Progenitor cell of endocrine pancreas (in vitro differentiated cells): Measurements from ENCODE around the gene XRN1. TPM values are rescaled to one million over a fixed set of nuclear protein-coding genes. Genes with fewer than 3 reads are reported as not detected.

ENCODE experiments used
- DNase-seq: peaks from one replicate; pipeline ENCODE4 v3.0.0; 2021; ENCODE audit warnings: low spot score; ENCODE audit not compliant: unreplicated experiment
- H3K27ac Mint-ChIP-seq: 2 replicates; pipeline ENCODE4 v1.8.0; 2021; ENCODE audit warnings: mild to moderate bottlenecking, moderate library complexity, mixed read lengths
- H3K27me3 Mint-ChIP-seq: 2 replicates; pipeline ENCODE4 v1.8.0; 2021; ENCODE audit warnings: mixed read lengths
- H3K36me3 Mint-ChIP-seq: 2 replicates; pipeline ENCODE4 v1.8.0; 2022; ENCODE audit warnings: mixed read lengths; ENCODE audit not compliant: insufficient read depth
- H3K4me1 Mint-ChIP-seq: 2 replicates; pipeline ENCODE4 v1.8.0; 2021; ENCODE audit warnings: low read depth, mixed read lengths
- H3K4me3 Mint-ChIP-seq: 2 replicates; pipeline ENCODE4 v1.8.0; 2021; ENCODE audit warnings: low read depth, mild to moderate bottlenecking, moderate library complexity, mixed read lengths
- H3K9me3 Mint-ChIP-seq: 2 replicates; pipeline ENCODE4 v1.8.0; 2021; ENCODE audit warnings: low read depth, mixed read lengths
- CTCF ChIP-seq: fragments of 200-600 bp; sonication (generic); IDR thresholded peaks from one replicate; pipeline ENCODE4 v1.5.0; 2021; ENCODE audit warnings: antibody characterized with exemption, mild to moderate bottlenecking; ENCODE audit not compliant: unreplicated experiment
- total RNA-seq: library from RNA; stranded (reverse); gene quantifications from 2 replicates; pipeline ENCODE4 v1.2.1, GENCODE V29; 2021

The XRN1 gene
- total RNA-seq, 1 donor from 2014 or later, result 26.9 TPM

GRCh38 chr3:142296507-142296906, 151.3 kb downstream of the XRN1 start:
- TF ChIP-seq CTCF, result no peak
- Mint-ChIP-seq H3K4me3 (no peak overlapping the region), H3K27ac (no peak overlapping the region), H3K36me3 (peaks cover 3% of the 10 kb centered on the region), H3K27me3 (no peaks in the 10 kb centered on the region), H3K9me3 (peaks cover 3% of the 10 kb centered on the region), H3K4me1 (no peaks in the 10 kb centered on the region)
- DNase-seq, result no peak

GRCh38 chr3:142287866-142288638, 159.8 kb downstream of the XRN1 start:
- no peak overlapping the region for H3K27ac Mint-ChIP-seq
- H3K9me3 Mint-ChIP-seq, result peaks cover 38% of the 10 kb centered on the region
- H3K4me1 Mint-ChIP-seq, result no peaks in the 10 kb centered on the region
- no peak overlapping the region for H3K4me3 Mint-ChIP-seq
- no peak for DNase-seq
- no peak for TF ChIP-seq CTCF
- no peaks in the 10 kb centered on the region for H3K27me3 Mint-ChIP-seq
- H3K36me3 Mint-ChIP-seq, result peaks cover 10% of the 10 kb centered on the region

GRCh38 chr3:142285083-142285517, 162.7 kb downstream of the XRN1 start:
- no peak for TF ChIP-seq CTCF
- Mint-ChIP-seq H3K36me3 (peaks cover 9% of the 10 kb centered on the region), H3K4me3 (no peak overlapping the region), H3K27me3 (no peaks in the 10 kb centered on the region), H3K27ac (no peak overlapping the region), H3K9me3 (peaks cover 37% of the 10 kb centered on the region), H3K4me1 (no peaks in the 10 kb centered on the region)
- DNase-seq, result no peak

- H3K4me3 Mint-ChIP-seq, result no peak overlapping the region
- DNase-seq, result no peak
- H3K36me3 Mint-ChIP-seq, result peaks cover under 1% of the 10 kb centered on the region
- H3K27me3 Mint-ChIP-seq, result no peaks in the 10 kb centered on the region
- no peaks in the 10 kb centered on the region for H3K4me1 Mint-ChIP-seq
- H3K9me3 Mint-ChIP-seq, result peaks cover 19% of the 10 kb centered on the region
- H3K27ac Mint-ChIP-seq, result no peak overlapping the region
- TF ChIP-seq CTCF, result no peak
These were observed 165.3 kb downstream of the XRN1 start for GRCh38 chr3:142282503-142282902.

- no peak overlapping the region for H3K4me3 Mint-ChIP-seq
- H3K27me3 Mint-ChIP-seq, result no peaks in the 10 kb centered on the region
- no peaks in the 10 kb centered on the region for H3K36me3 Mint-ChIP-seq
- no peak for TF ChIP-seq CTCF
- DNase-seq, result no peak
- H3K4me1 Mint-ChIP-seq, result no peaks in the 10 kb centered on the region
- H3K27ac Mint-ChIP-seq, result no peak overlapping the region
- H3K9me3 Mint-ChIP-seq, result peaks cover 14% of the 10 kb centered on the region
These were observed 166.4 kb downstream of the XRN1 start for GRCh38 chr3:142281474-142281873.
